Motor neuron (in vitro differentiated cells): ENCODE measurements around the gene AK5. TPM values are rescaled to one million over a fixed set of nuclear protein-coding genes. Genes with fewer than 3 reads are reported as not detected.

Source experiments
- ATAC-seq, 8 experiments: fragments of 200-7000 bp; cut with Tn5 transposase; replicated peaks in 6 of 8; 2 replicates each; pipeline ENCODE4 v1.8.0; 2021; ENCODE audit warnings: mild to moderate bottlenecking in 8 of 8, moderate library complexity in 8 of 8
- H3K27ac ChIP-seq, 2 donors: fragments of 250-450 bp; sonication (Bioruptor Pico); 2 replicates each; pipeline ENCODE4 v1.9.0; 2021; ENCODE audit warnings: antibody characterized with exemption in 2 of 2, mild to moderate bottlenecking in 2 of 2, moderate library complexity in 1 of 2
- H3K4me1 ChIP-seq, 2 donors: fragments of 250-450 bp; sonication (Bioruptor Pico); replicated peaks in 1 of 2; 2 replicates each; pipeline ENCODE4 v1.6.1; 2021; ENCODE audit warnings: antibody characterized with exemption in 2 of 2, mild to moderate bottlenecking in 2 of 2, moderate library complexity in 1 of 2
- H3K4me3 ChIP-seq, 5 donors: fragments of 250-450 bp; sonication (Bioruptor Pico); 2 replicates each; pipeline ENCODE4 v1.9.0; 2021; ENCODE audit warnings: antibody characterized with exemption in 5 of 5, mild to moderate bottlenecking in 5 of 5, moderate library complexity in 4 of 5
- WGBS, 10 experiments: fragments of 450-650 bp; shearing (Covaris generic); methylation state at CpG; one replicate each; pipeline ENCODE4 v1.0.0; 2022; 5-methylcytosine and 5-hydroxymethylcytosine counted together
- in situ Hi-C, 9 experiments: fragments of 400-800 bp; cut with MboI; loops; one replicate each; pipeline ENCODE4 v1.15.0; 2021; ENCODE audit warnings: low sequenced_read_pairs in 9 of 9, low pct_unique_long_range_greater_than_20kb in 2 of 9; ENCODE audit not compliant: unreplicated experiment in 9 of 9
- total RNA-seq, 8 experiments: library from RNA; unstranded; fragments of 300-600 nt; gene quantifications; 2 replicates each; pipeline versions ENCODE4 v1.2.3 to v1.2.4, GENCODE V29; 2022

Gene AK5
- total RNA-seq, 8 experiments from 2014 or later: 0.31 to 21.2 (median 4.3) TPM

- no peak overlapping the region for H3K4me3 ChIP-seq
- in situ Hi-C loops: loop anchor here in 3 of 9 experiments (25.0 kb wide), 1 partner anchor 378 kb away; no protein-coding TSS in a partner anchor
- ATAC-seq: no peak
- 7 to 100% (median 80%) methylated on average over 1 to 6 of the region's 6 CpGs; no CpG with 5 or more reads in 1 of the 10 experiments for WGBS, 10 experiments
- no peak overlapping the region for H3K27ac ChIP-seq
- peaks cover 0 to 6% of the 10 kb centered on the region in 2 donors for H3K4me1 ChIP-seq
Observed at GRCh38 chr1:77540501-77541161, 258.8 kb downstream of the AK5 start.

DNA sequence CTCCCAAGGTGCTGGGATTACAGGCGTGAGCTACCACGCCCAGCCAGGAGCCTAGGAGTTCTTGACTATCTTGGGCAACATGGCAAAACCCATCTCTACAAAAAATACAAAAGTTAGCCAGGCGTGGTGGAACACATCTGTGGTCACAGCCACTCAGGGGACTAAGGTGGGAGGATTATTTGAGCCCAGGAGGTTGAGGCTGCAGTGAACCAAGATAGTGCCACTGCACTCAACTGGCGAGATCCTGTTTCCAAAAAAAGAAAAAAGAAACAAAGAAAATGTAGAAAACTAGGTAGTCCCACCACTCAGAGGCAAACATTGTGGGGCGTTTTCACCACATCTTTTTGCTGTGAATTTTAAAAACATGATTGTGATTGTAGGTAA, 259.3 kb downstream of the AK5 start:
- 60 to 100% (median 90%) methylated on average over 1 to 5 of the region's 5 CpGs; no CpG with 5 or more reads in 3 of the 10 experiments for WGBS, 10 experiments
- no peak for ATAC-seq
- Histone ChIP-seq H3K27ac (no peak overlapping the region), H3K4me1 (peaks cover 0 to 6% of the 10 kb centered on the region in 2 donors), H3K4me3 (no peak overlapping the region)
- in situ Hi-C loops: loop anchor here in 3 of 9 experiments (25.0 kb wide), 1 partner anchor 379 kb away; no protein-coding TSS in a partner anchor

GRCh38 chr1:77542813-77543420, 261.1 kb downstream of the AK5 start:
- no peak overlapping the region for H3K27ac ChIP-seq
- ATAC-seq: peak in 2 of 8 experiments; percentile 59 to 81
- peaks cover 0 to 6% of the 10 kb centered on the region in 2 donors for H3K4me1 ChIP-seq
- in situ Hi-C loops: loop anchor here in 3 of 9 experiments (25.0 kb wide), 1 partner anchor 381 kb away; no protein-coding TSS in a partner anchor
- H3K4me3 ChIP-seq: no peak overlapping the region
- WGBS, 10 experiments: 0 to 100% (median 84%) methylated on average over 1 to 3 of the region's 3 CpGs

- in situ Hi-C loops: loop anchor here in 3 of 9 experiments (25.0 kb wide), 1 partner anchor 382 kb away; no protein-coding TSS in a partner anchor
- WGBS, 10 experiments: 58 to 100% (median 82%) methylated on average over 1 to 4 of the region's 4 CpGs
- Histone ChIP-seq H3K27ac (no peak overlapping the region), H3K4me3 (no peak overlapping the region), H3K4me1 (peaks cover 0 to 6% of the 10 kb centered on the region in 2 donors)
- ATAC-seq: no peak
Observed at GRCh38 chr1:77543822-77544448, 262.1 kb downstream of the AK5 start.

- H3K27ac ChIP-seq: no peak overlapping the region
- WGBS, 10 experiments: 86 to 100% (median 97%) methylated on average over 3 to 8 of the region's 8 CpGs
- in situ Hi-C loops: loop anchor here in 3 of 9 experiments (25.0 kb wide), 1 partner anchor 383 kb away; no protein-coding TSS in a partner anchor
- ATAC-seq: no peak
- peaks cover 0 to under 1% of the 10 kb centered on the region in 2 donors for H3K4me1 ChIP-seq
- H3K4me3 ChIP-seq: no peak overlapping the region
Observed at GRCh38 chr1:77544845-77545244, 263.0 kb downstream of the AK5 start.

GRCh38 chr1:77545970-77546369, 264.2 kb downstream of the AK5 start:
- WGBS, 10 experiments: 0 to 92% (median 51%) methylated on average over 1 to 5 of the region's 5 CpGs; no CpG with 5 or more reads in 2 of the 10 experiments
- H3K27ac ChIP-seq: no peak overlapping the region
- H3K4me3 ChIP-seq: no peak overlapping the region
- ATAC-seq: peak in 2 of 8 experiments; percentile 60 to 83
- in situ Hi-C loops: loop anchor here in 3 of 9 experiments (25.0 kb wide), 1 partner anchor 384 kb away; no protein-coding TSS in a partner anchor
- H3K4me1 ChIP-seq: no peaks in the 10 kb centered on the region

GRCh38 chr1:77546890-77547289, 265.1 kb downstream of the AK5 start:
- in situ Hi-C loops: loop anchor here in 3 of 9 experiments (25.0 kb wide), 1 partner anchor 385 kb away; no protein-coding TSS in a partner anchor
- Histone ChIP-seq H3K4me3 (no peak overlapping the region), H3K4me1 (no peaks in the 10 kb centered on the region), H3K27ac (no peak overlapping the region)
- 48 to 100% (median 76%) methylated on average over 1 to 3 of the region's 3 CpGs for WGBS, 10 experiments
- ATAC-seq: no peak

- ATAC-seq: no peak
- H3K4me1 ChIP-seq: no peaks in the 10 kb centered on the region
- H3K27ac ChIP-seq: no peak overlapping the region
- in situ Hi-C loops: loop anchor here in 3 of 9 experiments (25.0 kb wide), 1 partner anchor 386 kb away; no protein-coding TSS in a partner anchor
- WGBS, 10 experiments: 33 to 100% (median 78%) methylated on average over 1 to 3 of the region's 3 CpGs; no CpG with 5 or more reads in 1 of the 10 experiments
- no peak overlapping the region for H3K4me3 ChIP-seq
Observed at GRCh38 chr1:77548285-77548684, 266.5 kb downstream of the AK5 start.

GRCh38 chr1:77550135-77550534, 268.3 kb downstream of the AK5 start:
- no peak overlapping the region for H3K4me3 ChIP-seq
- H3K4me1 ChIP-seq: no peaks in the 10 kb centered on the region
- in situ Hi-C loops: no loop called here
- ATAC-seq: no peak
- 86 to 100% (median 94%) methylated on average over 1 to 5 of the region's 5 CpGs for WGBS, 10 experiments
- no peak overlapping the region for H3K27ac ChIP-seq

DNA sequence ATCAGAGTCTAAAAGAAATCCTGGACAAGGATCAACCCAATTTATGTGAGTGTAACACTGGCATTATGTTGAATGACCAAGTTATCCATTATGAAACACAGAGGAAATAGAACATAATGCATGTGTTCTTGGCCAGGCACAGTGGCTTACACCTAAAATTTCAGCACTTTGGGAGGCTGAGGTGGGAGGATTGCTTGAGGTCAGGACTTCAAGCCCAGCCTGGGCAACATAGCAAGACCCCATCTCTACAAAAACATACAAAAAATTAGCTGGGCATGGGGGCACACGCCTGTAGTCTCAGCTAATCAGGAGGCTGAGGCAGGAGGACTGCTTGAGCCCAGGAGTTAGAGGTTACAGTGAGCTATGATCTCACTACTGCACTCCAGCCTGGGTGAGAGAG, 270.8 kb downstream of the AK5 start:
- no peak overlapping the region for H3K27ac ChIP-seq
- H3K4me3 ChIP-seq: no peak overlapping the region
- no peak for ATAC-seq
- WGBS, 10 experiments: 67 to 100% (median 80%) methylated on average over 1 of the region's 1 CpG; no CpG with 5 or more reads in 7 of the 10 experiments
- in situ Hi-C loops: no loop called here
- H3K4me1 ChIP-seq: peaks cover 0 to 3% of the 10 kb centered on the region in 2 donors

GRCh38 chr1:77553568-77554291, 271.9 kb downstream of the AK5 start:
- no peak overlapping the region for H3K4me3 ChIP-seq
- no peak for ATAC-seq
- no peak overlapping the region for H3K27ac ChIP-seq
- WGBS, 10 experiments: 0 to 86% (median 66%) methylated on average over 1 to 9 of the region's 9 CpGs; no CpG with 5 or more reads in 1 of the 10 experiments
- in situ Hi-C loops: no loop called here
- H3K4me1 ChIP-seq: peaks cover 0 to 3% of the 10 kb centered on the region in 2 donors

GRCh38 chr1:77556045-77556444, 274.2 kb downstream of the AK5 start:
- 22 to 92% (median 63%) methylated on average over 1 of the region's 1 CpG; no CpG with 5 or more reads in 5 of the 10 experiments for WGBS, 10 experiments
- ATAC-seq: no peak
- H3K4me1 ChIP-seq: peaks cover 0 to 3% of the 10 kb centered on the region in 2 donors
- no peak overlapping the region for H3K27ac ChIP-seq
- in situ Hi-C loops: no loop called here
- no peak overlapping the region for H3K4me3 ChIP-seq
